Activated CD8-positive, alpha-beta memory T cell treated with anti-CD3 and anti-CD28 coated beads for 36 hours (primary cell): Measurements from ENCODE around the gene LEMD3. TPM values are rescaled to one million over a fixed set of nuclear protein-coding genes. Genes with fewer than 3 reads are reported as not detected.

Experiments used
- total RNA-seq, 2 experiments: library from RNA; stranded (reverse); gene quantifications; one replicate each; pipeline ENCODE4 v1.2.3, GENCODE V29; 2021

The LEMD3 gene
- total RNA-seq, 2 experiments from 2014 or later = 21.2 to 23.4 TPM

Other genes with a start within 250 kb of the LEMD3 start
- not detected for gene WIF1, start 48.3 kb upstream of the LEMD3 start, total RNA-seq
- not detected for gene MSRB3, start 109.1 kb downstream of the LEMD3 start, total RNA-seq